H1 (cell line): Measurements from ENCODE around the gene EIF2AK2. TPM values are rescaled to one million over a fixed set of nuclear protein-coding genes. Genes with fewer than 3 reads are reported as not detected.

ENCODE experiments used
- CTCF ChIA-PET: fragments of 300-600 bp; sonication (Branson Sonifier 250); formaldehyde crosslinking; loops from one replicate; lab custom pipeline; 2021; ENCODE audit not compliant: partially characterized antibody; lab: Charles Lee
- POLR2A ChIA-PET: fragments of 300-600 bp; sonication (Branson Sonifier 250); formaldehyde crosslinking; loops from one replicate; lab custom pipeline; 2021; ENCODE audit warnings: inconsistent platforms; ENCODE audit not compliant: partially characterized antibody; lab: Charles Lee
- DNase-seq, 2 experiments: peaks; one replicate each; pipeline versions ENCODE4 v3.0.0 to v3.0.0-alpha.2; 2010 to 2022; ENCODE audit warnings: low spot score in 2 of 2, low read depth in 1 of 2, mixed read lengths in 1 of 2
- FAIRE-seq: peaks from 2 replicates; lab custom pipeline; 2011; peaks lifted over from hg19 to GRCh38; lab: Jason Lieb, UNC
- H2AFZ ChIP-seq: 2 replicates; pipeline ENCODE4 v1.8.1; 2012; ENCODE audit warnings: low read length, inconsistent platforms
- H2AK5ac ChIP-seq: 2 replicates; pipeline ENCODE4 v1.6.1; 2013; ENCODE audit warnings: low read depth, low read length
- H2BK120ac ChIP-seq: replicated peaks from 2 replicates; pipeline ENCODE3; 2013; ENCODE audit warnings: low read depth, low read length, inconsistent platforms
- H2BK12ac ChIP-seq: 2 replicates; pipeline ENCODE4 v1.6.1; 2013; ENCODE audit warnings: low read depth, low read length
- H2BK15ac ChIP-seq: 2 replicates; pipeline ENCODE4 v1.6.1; 2013; ENCODE audit warnings: low read length
- H2BK20ac ChIP-seq: 2 replicates; pipeline ENCODE4 v1.6.1; 2013; ENCODE audit warnings: low read length
- H2BK5ac ChIP-seq: 2 replicates; pipeline ENCODE4 v1.6.1; 2013; ENCODE audit warnings: low read depth, low read length
- H3K14ac ChIP-seq: 2 replicates; pipeline ENCODE4 v1.6.1; 2013; ENCODE audit warnings: inconsistent platforms; ENCODE audit not compliant: insufficient read length
- H3K18ac ChIP-seq: 2 replicates; pipeline ENCODE4 v1.6.1; 2013; ENCODE audit warnings: low read length; ENCODE audit errors: extremely low read depth
- H3K23ac ChIP-seq: 2 replicates; pipeline ENCODE4 v1.6.1; 2013; ENCODE audit warnings: inconsistent platforms; ENCODE audit not compliant: insufficient read length
- H3K23me2 ChIP-seq: 2 replicates; pipeline ENCODE4 v1.6.1; 2013; ENCODE audit warnings: low read depth, low read length
- H3K27ac ChIP-seq: 2 replicates; pipeline ENCODE4 v1.6.1; 2011; ENCODE audit warnings: low read depth, low read length, inconsistent platforms
- H3K27me3 ChIP-seq, 4 experiments: replicated peaks in 1 of 4; 1 replicate in 1 of 4; 2 replicates in 3 of 4; pipeline versions ENCODE4 v1.6.1 to v1.8.1; 2011 to 2013; ENCODE audit warnings: low read length in 3 of 4, mild to moderate bottlenecking in 3 of 4, inconsistent platforms in 2 of 4, mixed read lengths in 2 of 4, moderate library complexity in 1 of 4; ENCODE audit not compliant: control insufficient read depth in 3 of 4, insufficient read depth in 3 of 4; ENCODE audit errors: extremely low read depth in 1 of 4
- H3K36me3 ChIP-seq, 4 experiments: 2 replicates each; pipeline versions ENCODE4 v1.6.1 to v1.8.1; 2011 to 2013; ENCODE audit warnings: mild to moderate bottlenecking in 4 of 4, low read length in 3 of 4, moderate library complexity in 2 of 4, control low read depth in 1 of 4, inconsistent platforms in 1 of 4; ENCODE audit not compliant: insufficient read depth in 4 of 4, control insufficient read depth in 2 of 4
- H3K4ac ChIP-seq: replicated peaks from 2 replicates; pipeline ENCODE3; 2013; ENCODE audit warnings: low read length, low read depth, mixed read lengths, inconsistent platforms; ENCODE audit not compliant: insufficient read length
- H3K4me1 ChIP-seq, 4 experiments: replicated peaks in 1 of 4; 1 replicate in 1 of 4; 2 replicates in 3 of 4; pipeline versions ENCODE4 v1.6.1 to v1.8.1; 2011 to 2013; ENCODE audit warnings: low read length in 3 of 4, inconsistent platforms in 2 of 4, mixed read lengths in 1 of 4; ENCODE audit not compliant: insufficient read depth in 4 of 4, control insufficient read depth in 3 of 4
- H3K4me2 ChIP-seq, 2 experiments: 2 replicates each; pipeline versions ENCODE4 v1.6.1 to v1.8.1; 2011 to 2013; ENCODE audit warnings: low read depth in 2 of 2, low read length in 2 of 2, control low read depth in 1 of 2, inconsistent platforms in 1 of 2, mild to moderate bottlenecking in 1 of 2; ENCODE audit not compliant: insufficient read depth in 1 of 2
- H3K4me3 ChIP-seq, 4 experiments: fragments of 200-600, 300-600 bp in 1 of 4; sonication (generic), shearing (Covaris generic), sonication (Bioruptor Twin) in 1 of 4; 2 replicates each; pipeline versions ENCODE4 v1.5.1 to v1.8.1; 2011 to 2016; ENCODE audit warnings: low read length in 4 of 4, low read depth in 3 of 4, control low read depth in 2 of 4, inconsistent platforms in 2 of 4, mild to moderate bottlenecking in 2 of 4, mixed read lengths in 1 of 4, moderate library complexity in 1 of 4; ENCODE audit not compliant: insufficient read depth in 2 of 4; ENCODE audit errors: extremely low read depth in 1 of 4
- H3K56ac ChIP-seq: replicated peaks from 2 replicates; pipeline ENCODE3; 2013; ENCODE audit warnings: low read depth, mild to moderate bottlenecking, mixed read lengths, low read length, inconsistent platforms; ENCODE audit not compliant: insufficient read length
- H3K79me1 ChIP-seq: 2 replicates; pipeline ENCODE4 v1.6.1; 2013; ENCODE audit warnings: low read depth, low read length, control low read depth
- H3K79me2 ChIP-seq, 2 experiments: 2 replicates each; pipeline versions ENCODE4 v1.6.1 to v1.8.1; 2012 to 2013; ENCODE audit warnings: low read length in 2 of 2, mild to moderate bottlenecking in 2 of 2, inconsistent platforms in 1 of 2; ENCODE audit not compliant: insufficient read depth in 2 of 2, control insufficient read depth in 1 of 2
- H3K9ac ChIP-seq, 4 experiments: replicated peaks in 1 of 4; 1 replicate in 1 of 4; 2 replicates in 3 of 4; pipeline versions ENCODE4 v1.6.1 to v1.8.1; 2011 to 2013; ENCODE audit warnings: low read depth in 3 of 4, low read length in 3 of 4, control low read depth in 2 of 4, mild to moderate bottlenecking in 2 of 4, moderate library complexity in 2 of 4, inconsistent platforms in 1 of 4; ENCODE audit errors: extremely low read depth in 1 of 4
- H3K9me3 ChIP-seq, 2 experiments: 2 replicates each; pipeline versions ENCODE4 v1.6.1 to v1.8.1; 2012 to 2013; ENCODE audit warnings: mild to moderate bottlenecking in 2 of 2, moderate library complexity in 2 of 2, control low read depth in 1 of 2, inconsistent platforms in 1 of 2, low read depth in 1 of 2, low read length in 1 of 2, mixed read lengths in 1 of 2; ENCODE audit not compliant: insufficient read depth in 2 of 2
- H4K20me1 ChIP-seq, 2 experiments: replicated peaks in 1 of 2; 2 replicates each; pipeline versions ENCODE3 to v1.8.1; 2011 to 2013; ENCODE audit warnings: inconsistent platforms in 2 of 2, low read length in 2 of 2, mild to moderate bottlenecking in 1 of 2; ENCODE audit not compliant: insufficient read depth in 2 of 2, control insufficient read depth in 1 of 2
- H4K5ac ChIP-seq: 2 replicates; pipeline ENCODE4 v1.6.1; 2013; ENCODE audit warnings: low read length, low read depth, mixed read lengths, inconsistent platforms; ENCODE audit not compliant: insufficient read length
- H4K8ac ChIP-seq: 2 replicates; pipeline ENCODE4 v1.8.0; 2013; ENCODE audit warnings: mild to moderate bottlenecking, moderate library complexity, low read length, inconsistent platforms; ENCODE audit not compliant: insufficient read depth; ENCODE audit errors: extremely low read depth
- H4K91ac ChIP-seq: replicated peaks from 2 replicates; pipeline ENCODE3; 2013; ENCODE audit warnings: low read length, mixed read lengths, inconsistent platforms; ENCODE audit not compliant: insufficient read length
- ASH2L ChIP-seq: fragments of 200-600, 300-600 bp; sonication (generic); IDR thresholded peaks from one replicate; pipeline ENCODE4 v1.7.1; 2017; ENCODE audit warnings: low read length
- ATF3 ChIP-seq: IDR thresholded peaks from 2 replicates; pipeline ENCODE4 v1.6.1; 2011; ENCODE audit warnings: low read depth, mild to moderate bottlenecking, low read length; ENCODE audit not compliant: insufficient read depth
- BACH1 ChIP-seq: IDR thresholded peaks from 2 replicates; pipeline ENCODE4 v1.6.1; 2012; ENCODE audit warnings: low read length, improper control_type of control experiment
- CHD2 ChIP-seq: IDR thresholded peaks from 2 replicates; pipeline ENCODE4 v1.6.1; 2012; ENCODE audit warnings: low read length, improper control_type of control experiment
- EP300 ChIP-seq, 2 experiments: IDR thresholded peaks; 1 replicate in 1 of 2; 2 replicates in 1 of 2; pipeline ENCODE4 v1.6.1; 2011 to 2012; ENCODE audit warnings: low read depth in 2 of 2, low read length in 2 of 2, mild to moderate bottlenecking in 2 of 2, borderline replicate concordance in 1 of 2, inconsistent platforms in 1 of 2, moderate library complexity in 1 of 2
- HDAC6 ChIP-seq: IDR thresholded peaks from one replicate; pipeline ENCODE4 v1.7.1; 2012; ENCODE audit warnings: low read depth, mild to moderate bottlenecking, inconsistent platforms, low read length, moderate library complexity
- KDM4A ChIP-seq: IDR thresholded peaks from one replicate; pipeline ENCODE4 v1.7.1; 2012; ENCODE audit warnings: low read depth, mild to moderate bottlenecking, moderate library complexity, low read length, inconsistent platforms; ENCODE audit not compliant: severe bottlenecking
- MAX ChIP-seq: IDR thresholded peaks from 2 replicates; pipeline ENCODE4 v1.6.1; 2012; ENCODE audit warnings: inconsistent platforms
- RNF2 ChIP-seq: fragments of 200-900, 300-1000 bp; sonication (generic); IDR thresholded peaks from 2 replicates; pipeline ENCODE4 v1.7.1; 2016; ENCODE audit warnings: borderline replicate concordance, low read depth, mild to moderate bottlenecking, antibody characterized with exemption, low read length; ENCODE audit not compliant: poor library complexity, severe bottlenecking; ENCODE audit errors: missing control alignments
- RXRA ChIP-seq: IDR thresholded peaks from 2 replicates; pipeline ENCODE4 v1.6.1; 2011; ENCODE audit warnings: low read depth, mild to moderate bottlenecking, low read length, moderate library complexity; ENCODE audit not compliant: insufficient read depth
- SRF ChIP-seq: IDR thresholded peaks from 2 replicates; pipeline ENCODE4 v1.6.1; 2011; ENCODE audit warnings: mild to moderate bottlenecking, low read depth, low read length, moderate library complexity
- WGBS, 2 experiments: shearing (Covaris generic) in 1 of 2; methylation state at CpG; one replicate each; pipeline versions ENCODE4 v1.1.6 to v1.1.7; 2013 to 2015; ENCODE audit warnings: low lambda C conversion rate in 2 of 2, mixed read lengths in 2 of 2, inconsistent platforms in 1 of 2, low coverage in 1 of 2, missing lambda C conversion rate in 1 of 2; ENCODE audit not compliant: insufficient replicate concordance in 2 of 2, insufficient coverage in 1 of 2, insufficient read length in 1 of 2; ENCODE audit errors: extremely low coverage in 1 of 2, missing lambda C conversion rate in 1 of 2; 5-methylcytosine and 5-hydroxymethylcytosine counted together
- polyA plus RNA-seq, 7 experiments: library from polyadenylated mRNA; depleted of rRNA in 3 of 7; stranded (reverse) in 5 of 7; unstranded in 2 of 7; fragments of >200 nt in 5 of 7; fragments of 200-250 nt in 2 of 7; gene quantifications; 1 replicate in 5 of 7; 2 replicates in 1 of 7; 4 replicates in 1 of 7; pipeline versions ENCODE4 v1.2.1 to v1.2.3, GENCODE V29; 2011 to 2013; ENCODE audit warnings: missing spikeins in 2 of 7, mixed read lengths in 2 of 7
- total RNA-seq: library from RNA; stranded (reverse); fragmentation: NEBNext Ultra II Directional; extraction: Animal tissue kit (Norgen Biotek cat#: 25700); gene quantifications from 2 replicates; pipeline ENCODE4 v1.2.1, GENCODE V29; 2021

The EIF2AK2 gene
- total and polyA plus RNA-seq, 2 of the 8 experiments (the other 6 are each of a cell fraction or from before 2014, with no cell fraction given): 13.1 to 46.9 TPM

- H3K36me3 ChIP-seq: peaks cover 5 to 41% (median 28%) of the 10 kb centered on the region in 4 experiments; a peak in 7 of 8 replicates
- TF ChIP-seq KDM4A (no peak), HDAC6 (no peak), BACH1 (no peak), ASH2L (no peak), MAX (no peak), RNF2 (no peak), CHD2 (no peak), ATF3 (no peak), RXRA (no peak), SRF (no peak), EP300 (IDR thresholded peaks at IDR 0.05; ENCODE audit: borderline replicate concordance in 1 of 2, low read depth in 2 of 2, low read length in 2 of 2) (no peak)
These were observed 23.9 kb downstream of the EIF2AK2 start for GRCh38 chr2:37132914-37133313.

More at GRCh38 chr2:37132914-37133313, 23.9 kb downstream of the EIF2AK2 start:
- H3K4me1 ChIP-seq: no peaks in the 10 kb centered on the region
- ChIA-PET POLR2A (interaction anchor here (0.6 kb wide), 1 partner anchor 223 kb away, joined by 3 read pairs; no protein-coding TSS in a partner anchor), CTCF (interaction anchor here (0.5 to 1.3 kb wide), 3 partner anchors 9 to 115 kb away, joined by 3 read pairs; no protein-coding TSS in a partner anchor)
- DNase-seq (no peak), FAIRE-seq (no peak)
- no peak overlapping the region for H3K27ac ChIP-seq
- H4K91ac ChIP-seq: no peak overlapping the region
- peaks cover 0 to 1% of the 10 kb centered on the region in 2 experiments for H4K20me1 ChIP-seq
- H4K5ac ChIP-seq: no peak overlapping the region
- H3K79me2 ChIP-seq: no peaks in the 10 kb centered on the region
- no peak overlapping the region for H4K8ac ChIP-seq
- H3K56ac ChIP-seq: no peak overlapping the region
- no peaks in the 10 kb centered on the region for H3K79me1 ChIP-seq
- 95% methylated on average over 6 of the region's 6 CpGs; no CpG with 5 or more reads in 1 of the 2 experiments for WGBS, 2 experiments
- H2BK15ac ChIP-seq: no peak overlapping the region
- no peak overlapping the region for H3K4me3 ChIP-seq
- H3K9ac ChIP-seq: no peak overlapping the region
- no peak overlapping the region for H3K14ac ChIP-seq
- no peaks in the 10 kb centered on the region for H3K27me3 ChIP-seq
- no peak overlapping the region for H2AFZ ChIP-seq
- H3K23me2 ChIP-seq: no peaks in the 10 kb centered on the region
- no peaks in the 10 kb centered on the region for H3K9me3 ChIP-seq
- H2BK12ac ChIP-seq: no peak overlapping the region
- no peak overlapping the region for H3K4ac ChIP-seq
- no peak overlapping the region for H3K23ac ChIP-seq
- no peak overlapping the region for H2BK120ac ChIP-seq
- H3K4me2 ChIP-seq: no peak overlapping the region
- no peak overlapping the region for H2BK5ac ChIP-seq
- H2BK20ac ChIP-seq: no peak overlapping the region
- no peak overlapping the region for H3K18ac ChIP-seq
- no peak overlapping the region for H2AK5ac ChIP-seq
